GM21526 (cell line): ENCODE data around the gene ETFB.

Source experiments
- ATAC-seq: cut with Tn5 transposase; IDR thresholded peaks from one replicate; pipeline ENCODE4 v1.9.1; 2021; ENCODE audit warnings: moderate library complexity; ENCODE audit not compliant: unreplicated experiment, low FRiP score

Gene ETFB

GRCh38 chr19:51354103-51354741 is 12.0 kb downstream of the ETFB start:
- ATAC-seq = no peak

GRCh38 chr19:51352783-51353360 is 13.3 kb downstream of the ETFB start:
- ATAC-seq = no peak

DNA sequence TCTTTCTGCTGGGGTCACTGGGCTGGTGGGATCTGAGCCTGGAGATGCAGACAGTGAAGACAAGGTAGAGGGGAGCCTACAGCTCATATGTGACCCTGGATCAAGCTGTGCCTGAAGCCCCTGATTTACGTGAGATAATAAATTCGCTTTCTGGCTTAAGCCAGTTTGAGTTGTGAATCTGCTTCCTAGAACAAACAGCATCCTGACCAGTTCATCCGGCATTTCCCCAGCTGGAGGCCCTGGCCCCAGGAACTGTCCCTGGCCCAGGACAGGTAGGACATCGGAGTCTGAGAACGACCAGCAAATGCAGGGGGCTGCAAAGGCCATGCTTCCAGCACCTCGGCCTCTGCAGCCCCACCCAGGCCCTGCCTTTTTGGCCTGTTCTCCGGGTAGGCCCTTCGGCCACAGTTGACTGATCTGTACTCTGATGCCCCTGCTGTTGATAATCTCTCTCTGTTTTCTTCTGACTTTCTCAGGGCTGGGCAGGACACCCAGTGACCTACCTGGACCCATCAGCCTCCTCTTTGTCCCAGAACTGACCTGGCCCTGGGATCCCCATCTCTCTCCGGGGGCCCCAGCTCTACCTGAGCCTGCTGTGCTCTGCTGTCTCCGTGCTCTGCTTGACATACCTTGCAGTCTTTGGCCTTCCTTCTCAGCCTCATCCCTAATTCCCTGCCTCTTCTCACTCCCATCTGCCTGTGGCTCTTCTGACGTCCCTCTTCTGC is 14.8 kb downstream of the ETFB start:
- ATAC-seq = no peak

DNA sequence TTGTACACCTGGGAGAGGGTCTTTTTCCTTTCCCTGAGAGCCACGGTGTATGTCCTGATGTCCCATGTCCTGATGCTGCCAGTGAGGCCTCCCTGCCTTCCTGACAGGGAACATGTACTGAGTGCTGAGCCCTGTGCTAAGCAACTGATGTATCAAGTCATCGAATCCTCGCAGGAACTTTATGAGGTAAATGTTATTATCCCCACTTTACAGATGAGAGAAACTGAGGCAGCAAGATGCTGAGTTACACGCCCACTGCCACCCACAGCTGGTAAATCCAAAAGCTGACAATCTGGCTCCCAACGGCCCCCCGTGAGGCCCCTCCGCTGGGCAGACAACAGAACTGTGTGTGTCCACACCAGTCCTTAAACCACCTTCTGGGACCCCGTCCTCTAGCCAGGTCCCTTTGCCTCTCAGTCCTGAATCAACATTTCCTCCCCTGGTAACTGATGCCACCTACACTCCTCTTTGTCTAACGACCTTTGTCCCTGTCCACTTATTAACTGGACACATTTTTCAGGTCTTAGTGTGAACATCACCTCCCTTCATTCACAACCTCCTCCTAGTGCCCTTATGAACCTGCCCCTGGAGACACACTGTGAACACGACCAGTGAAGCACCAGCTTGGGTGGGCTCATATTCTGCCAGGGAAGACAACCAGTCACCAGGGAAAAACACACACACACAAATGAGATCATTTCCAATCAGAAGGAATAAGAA is 18.8 kb downstream of the ETFB start:
- no peak for ATAC-seq

DNA sequence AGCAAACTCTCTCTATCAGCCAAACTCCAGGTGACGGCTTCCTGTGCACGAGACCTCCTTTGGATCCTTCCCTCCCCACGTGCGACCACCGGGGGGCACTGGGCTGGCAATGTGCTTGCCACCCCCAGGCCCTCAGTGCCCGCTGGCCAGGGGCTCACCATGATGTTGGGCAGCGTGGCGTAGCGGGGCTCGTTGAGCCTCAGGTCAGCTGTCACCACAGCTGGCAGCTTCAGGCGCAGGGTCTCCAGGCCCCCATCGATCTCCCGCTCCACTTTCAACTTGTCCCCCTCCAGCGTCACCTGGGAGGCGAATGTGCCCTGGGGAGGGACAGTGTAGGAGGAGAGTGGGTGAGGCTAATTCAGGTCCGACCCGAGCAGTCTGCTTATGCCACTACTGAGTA is 19.4 kb downstream of the ETFB start:
- ATAC-seq = no peak

- no peak for ATAC-seq
Measured at GRCh38 chr19:51345076-51345620, 21.0 kb downstream of the ETFB start.

GRCh38 chr19:51342631-51343569 is 23.3 kb downstream of the ETFB start:
- no peak for ATAC-seq

DNA sequence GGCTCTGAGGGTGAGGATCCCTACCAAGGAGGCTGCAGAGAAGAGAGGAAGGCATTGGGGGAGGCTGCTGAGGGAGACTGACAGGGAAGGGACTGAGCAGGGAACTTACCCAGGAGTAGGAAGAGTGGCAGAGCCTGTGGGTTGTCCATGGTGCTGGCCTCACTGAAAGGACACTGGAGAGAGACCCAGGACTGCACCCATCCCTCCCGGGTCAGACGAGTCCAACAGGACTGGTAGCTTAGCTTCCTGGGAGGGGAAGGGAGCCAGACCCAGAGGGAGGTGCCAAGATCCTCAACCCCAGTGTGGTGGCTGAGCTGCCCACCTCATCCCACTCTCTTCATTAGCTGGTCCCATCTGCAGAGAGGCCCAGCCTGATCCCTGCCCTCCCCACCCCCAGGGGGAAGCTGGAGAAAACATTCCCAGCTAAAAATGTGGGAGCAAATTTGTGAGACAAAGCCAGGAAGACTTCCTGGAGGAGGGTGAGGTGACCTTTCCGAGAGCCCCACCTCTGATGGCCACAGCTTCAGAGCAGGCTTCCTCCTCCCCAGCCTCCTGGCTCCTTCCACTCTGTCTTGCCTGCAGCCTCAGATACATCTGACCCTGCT is 24.1 kb downstream of the ETFB start, which contains the start of gene VSIG10L:
Gene VSIG10L (minus strand): TSS at position 164 of the 605 bp plus-strand sequence. CDS start 15 bp downstream, at position 149.
- no peak for ATAC-seq

- no peak for ATAC-seq
Measured at GRCh38 chr19:51341066-51341465, 25.1 kb downstream of the ETFB start.

GRCh38 chr19:51339687-51340656 is 26.2 kb downstream of the ETFB start:
- peak; percentile 49 for ATAC-seq

- ATAC-seq = peak; percentile 1
Measured at GRCh38 chr19:51339313-51339686, 26.9 kb downstream of the ETFB start.

DNA sequence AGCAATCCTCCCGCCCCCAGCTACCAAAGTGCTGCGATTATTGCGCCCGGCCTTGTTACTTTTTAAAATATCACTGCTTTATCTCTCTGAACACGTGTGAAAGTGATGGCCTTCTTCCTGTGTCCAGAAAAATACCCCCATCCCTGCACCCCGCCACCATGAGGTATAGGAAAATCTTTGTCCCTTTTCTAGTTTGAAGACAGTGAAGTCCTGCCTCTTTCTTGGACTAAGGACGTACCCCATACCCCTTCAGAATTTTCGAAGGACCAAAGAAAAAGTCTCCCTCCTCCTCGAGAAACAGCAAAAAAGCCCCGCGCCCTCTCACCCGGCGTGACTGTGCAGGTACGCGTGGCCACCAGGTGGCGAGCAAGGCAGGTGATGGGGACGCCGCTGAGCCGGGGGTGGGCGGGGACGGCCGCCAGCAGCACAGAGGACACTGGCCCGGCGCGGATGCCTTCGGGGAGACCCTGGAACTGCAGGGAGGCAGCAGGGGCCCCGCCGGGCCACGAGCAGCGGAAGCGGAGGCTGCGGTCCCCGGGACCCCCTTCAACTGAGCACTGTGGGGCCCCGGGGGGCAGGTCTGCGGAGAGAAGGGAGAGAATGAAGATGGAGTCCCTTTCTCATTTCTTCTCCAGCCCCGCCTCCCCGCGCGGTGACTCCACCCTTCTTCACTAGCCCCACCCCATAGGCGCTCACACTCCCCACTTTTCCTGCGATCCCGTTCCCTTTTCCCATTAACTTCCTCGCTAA is 27.4 kb downstream of the ETFB start:
- peak; percentile 48 for ATAC-seq

- no peak for ATAC-seq
Measured at GRCh38 chr19:51337861-51338562, 28.2 kb downstream of the ETFB start.

DNA sequence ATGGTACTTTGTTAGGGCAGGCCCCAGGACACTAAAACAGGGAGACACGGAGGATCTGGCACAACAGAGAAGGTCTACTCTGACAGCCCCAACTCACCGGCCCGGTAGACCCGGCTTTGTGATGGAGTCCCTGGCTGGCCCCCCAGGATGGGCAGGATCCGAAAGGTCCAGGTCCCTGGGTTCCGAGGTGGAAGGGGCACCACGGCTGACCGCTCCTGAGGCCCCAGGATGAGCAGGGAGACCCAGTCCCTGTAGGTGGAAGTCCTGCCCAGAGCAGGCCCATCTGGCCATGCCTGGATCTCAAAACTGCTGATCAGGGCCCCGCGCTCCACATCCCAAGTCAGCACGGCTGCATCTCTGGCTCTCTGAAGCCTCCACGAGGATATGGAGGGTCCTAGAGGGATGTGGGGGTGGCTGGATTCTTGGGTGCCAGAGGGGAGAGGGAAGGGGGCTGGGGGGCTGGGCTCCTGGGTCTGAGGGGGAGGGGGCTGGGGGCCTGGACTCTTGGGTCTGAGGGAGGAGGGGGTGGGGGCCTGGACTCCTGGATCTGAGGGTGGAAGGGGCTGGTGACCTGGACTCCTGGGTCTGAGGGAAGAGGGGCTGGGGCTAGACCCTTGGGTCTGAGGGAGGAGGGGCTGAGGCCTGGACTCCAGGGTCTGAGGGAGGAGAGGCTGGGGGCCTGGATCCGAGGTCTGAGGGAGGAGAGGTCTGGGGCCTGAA is 28.9 kb downstream of the ETFB start:
- ATAC-seq = no peak

DNA sequence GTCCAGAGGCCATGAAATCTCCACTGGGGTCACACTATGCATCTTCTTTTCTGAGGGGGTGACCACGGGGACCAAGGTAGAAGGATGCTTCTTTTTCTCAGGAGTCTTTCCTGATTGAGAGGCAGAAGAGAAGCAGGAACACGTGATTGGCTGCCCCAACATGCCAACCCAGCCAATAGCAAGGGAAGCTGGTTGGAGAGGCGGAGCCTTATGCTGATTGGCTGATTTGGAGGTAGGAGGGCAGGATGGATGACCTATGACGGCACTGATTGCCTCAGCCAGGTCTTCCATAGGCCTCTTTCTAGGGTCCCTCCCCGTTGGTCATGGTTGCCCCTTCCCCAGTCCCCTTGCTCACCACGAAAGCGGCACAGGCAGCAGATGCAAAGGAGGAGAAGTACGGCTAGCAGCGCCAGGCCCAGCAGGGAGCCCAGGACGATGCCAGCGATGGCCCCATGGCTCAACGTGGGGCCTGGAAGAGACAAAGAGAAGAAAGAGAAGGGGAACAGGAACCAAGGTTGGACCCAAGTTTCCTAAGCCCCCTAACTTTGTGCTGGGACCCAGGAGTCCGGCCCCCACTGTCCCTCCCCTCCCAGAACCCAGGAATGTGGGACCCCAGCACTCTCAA is 32.2 kb downstream of the ETFB start:
- ATAC-seq = no peak

GRCh38 chr19:51331716-51332115 is 34.5 kb downstream of the ETFB start:
- ATAC-seq = no peak
